Measurements from ENCODE around the gene PRTG.

DNA sequence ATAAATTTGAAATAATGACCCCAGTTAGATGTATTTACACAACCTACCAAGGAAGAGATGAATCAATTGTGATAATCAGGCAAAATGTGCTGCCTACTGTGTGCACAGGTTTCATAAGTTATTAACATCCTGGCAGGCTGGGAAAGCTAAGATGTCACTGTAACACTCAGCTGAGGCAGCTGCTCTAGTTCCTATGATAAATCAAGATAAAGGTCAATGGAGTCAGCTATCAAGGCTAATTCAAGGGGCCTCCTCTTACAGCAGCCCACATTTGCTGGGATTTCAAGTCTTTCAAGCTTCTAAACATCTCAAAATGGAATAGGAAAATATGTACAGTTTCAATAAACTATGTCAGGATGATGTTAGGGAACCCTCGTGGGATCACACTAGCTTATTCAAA, 84.1 kb downstream of the PRTG start:
- TF ChIP-seq EZH2 (IDR thresholded peaks at IDR 0.05; ENCODE audit: insufficient read depth, poor library complexity, severe bottlenecking), result no peak
- no peak for TF ChIP-seq EZH2phosphoT487 (IDR thresholded peaks at IDR 0.05; ENCODE audit: insufficient read depth, low read depth)

Measured in GM23248 (cell line).